Esophagus squamous epithelium (tissue), 4 donors: Measurements from ENCODE around the gene LMBR1L.

Experiments
- POLR2A ChIP-seq, 4 donors: fragments of 450-650 bp; IDR thresholded peaks; one replicate each; pipeline ENCODE4 v1.6.1; 2017; ENCODE audit warnings: antibody characterized with exemption in 4 of 4, mild to moderate bottlenecking in 4 of 4, moderate library complexity in 3 of 4
- TF ChIP-seq, protein P1 (sequence below), 6 experiments: fragments of 450-650 bp in 4 of 6; fragments of 200-600 bp in 2 of 6; sonication (generic) in 2 of 6; IDR thresholded peaks; one replicate each; pipeline ENCODE4 v1.5.1; 2016 to 2019; ENCODE audit warnings: antibody characterized with exemption in 6 of 6, mild to moderate bottlenecking in 4 of 6, moderate library complexity in 4 of 6

DNA sequence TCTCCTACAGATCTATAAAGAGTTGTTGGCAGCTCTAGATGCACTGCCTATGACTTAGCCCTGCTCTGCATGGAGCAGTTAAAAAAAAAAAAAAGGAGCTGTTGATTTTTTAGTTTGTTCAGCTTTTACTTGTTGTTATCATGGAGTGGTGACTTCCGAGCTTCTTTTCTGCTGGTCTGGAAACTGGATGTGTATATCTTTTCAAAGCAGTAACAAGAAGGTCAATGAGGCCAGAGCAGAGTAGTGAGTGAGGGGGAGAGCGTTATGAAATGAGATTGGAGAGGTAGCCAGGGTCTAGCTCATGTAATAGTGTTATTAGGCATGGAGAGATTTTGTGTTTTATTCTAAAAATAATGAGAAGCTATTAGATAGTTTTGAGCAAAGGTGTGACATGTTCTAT is 33.7 kb upstream of the LMBR1L start:
- TF ChIP-seq, protein P1, sequence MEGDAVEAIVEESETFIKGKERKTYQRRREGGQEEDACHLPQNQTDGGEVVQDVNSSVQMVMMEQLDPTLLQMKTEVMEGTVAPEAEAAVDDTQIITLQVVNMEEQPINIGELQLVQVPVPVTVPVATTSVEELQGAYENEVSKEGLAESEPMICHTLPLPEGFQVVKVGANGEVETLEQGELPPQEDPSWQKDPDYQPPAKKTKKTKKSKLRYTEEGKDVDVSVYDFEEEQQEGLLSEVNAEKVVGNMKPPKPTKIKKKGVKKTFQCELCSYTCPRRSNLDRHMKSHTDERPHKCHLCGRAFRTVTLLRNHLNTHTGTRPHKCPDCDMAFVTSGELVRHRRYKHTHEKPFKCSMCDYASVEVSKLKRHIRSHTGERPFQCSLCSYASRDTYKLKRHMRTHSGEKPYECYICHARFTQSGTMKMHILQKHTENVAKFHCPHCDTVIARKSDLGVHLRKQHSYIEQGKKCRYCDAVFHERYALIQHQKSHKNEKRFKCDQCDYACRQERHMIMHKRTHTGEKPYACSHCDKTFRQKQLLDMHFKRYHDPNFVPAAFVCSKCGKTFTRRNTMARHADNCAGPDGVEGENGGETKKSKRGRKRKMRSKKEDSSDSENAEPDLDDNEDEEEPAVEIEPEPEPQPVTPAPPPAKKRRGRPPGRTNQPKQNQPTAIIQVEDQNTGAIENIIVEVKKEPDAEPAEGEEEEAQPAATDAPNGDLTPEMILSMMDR (IDR thresholded peaks at IDR 0.05), result no peak
- no peak for TF ChIP-seq POLR2A (IDR thresholded peaks at IDR 0.05)
